Right lobe of liver (tissue), 6 donors: Measurements from ENCODE around the gene C1orf198. TPM values are rescaled to one million over a fixed set of nuclear protein-coding genes. Genes with fewer than 3 reads are reported as not detected.

ENCODE experiments used
- ATAC-seq, 4 donors: fragments of 200-7000 bp; cut with Tn5 transposase; one replicate each; pipeline ENCODE4 v1.9.1; 2020; ENCODE audit warnings: mild to moderate bottlenecking in 4 of 4, moderate library complexity in 4 of 4
- DNase-seq, 3 donors: peaks; one replicate each; pipeline ENCODE4 v3.0.0-alpha.2; 2020
- H3K27ac ChIP-seq, 3 donors: fragments of 200-600 bp; one replicate each; pipeline ENCODE4 v1.8.0; 2022
- H3K27me3 ChIP-seq, 2 donors: fragments of 200-600 bp; one replicate each; pipeline ENCODE4 v1.8.0; 2022
- H3K36me3 ChIP-seq, 4 donors: fragments of 200-600 bp; sonication (generic) in 1 of 4; one replicate each; pipeline versions ENCODE4 v1.5.1 to v1.8.0; 2017 to 2022; ENCODE audit warnings: control low read depth in 1 of 4
- H3K4me1 ChIP-seq, 4 donors: fragments of 200-600 bp; sonication (generic) in 1 of 4; one replicate each; pipeline versions ENCODE4 v1.5.1 to v1.8.0; 2017 to 2022; ENCODE audit warnings: control low read depth in 1 of 4
- H3K4me3 ChIP-seq, 3 donors: fragments of 200-600 bp; one replicate each; pipeline ENCODE4 v1.8.0; 2022
- H3K9me3 ChIP-seq, 4 donors: fragments of 200-600 bp; sonication (generic) in 1 of 4; one replicate each; pipeline versions ENCODE4 v1.5.1 to v1.8.0; 2017 to 2022; ENCODE audit warnings: control low read depth in 1 of 4
- CTCF ChIP-seq, 4 donors: fragments of 200-600 bp in 3 of 4; fragments of 450-650 bp in 1 of 4; IDR thresholded peaks; one replicate each; pipeline versions ENCODE4 v1.5.1 to v1.8.0; 2016 to 2022; ENCODE audit warnings: antibody characterized with exemption in 4 of 4, mild to moderate bottlenecking in 2 of 4
- POLR2A ChIP-seq: fragments of 450-650 bp; IDR thresholded peaks from one replicate; pipeline ENCODE4 v1.6.1; 2017; ENCODE audit warnings: antibody characterized with exemption, mild to moderate bottlenecking
- WGBS: methylation state at CpG from one replicate; pipeline ENCODE4 v1.1.6; 2018; ENCODE audit warnings: low coverage, low lambda C conversion rate; ENCODE audit not compliant: insufficient coverage; ENCODE audit errors: missing lambda C conversion rate; 5-methylcytosine and 5-hydroxymethylcytosine counted together
- intact Hi-C, 2 donors: fragments of 100-400 bp; cut with DNase I; formaldehyde crosslinking; loops; one replicate each; pipeline versions ENCODE4 v1.11.2 to v1.14.1; 2022
- total RNA-seq, 6 experiments: library from RNA; depleted of rRNA in 2 of 6; stranded (reverse); fragments of >200 nt in 2 of 6; fragmentation: NEBNext Ultra II Directional in 3 of 6; extraction: Animal tissue kit (Norgen Biotek cat#: 25700) in 3 of 6; gene quantifications; one replicate each; pipeline versions ENCODE4 v1.1.0 to v1.2.4, GENCODE V29; 2016 to 2023
- donor health status: DM: no; HTN: yes; CAD: no.
- donor health status: DM: no; HTN: no; CAD: no.
- donor health status: DM: no; HTN: no; CAD: no.
- donor health status: DM: no; HTN: yes; CAD: no.
- donor health status: DM: no; HTN: yes; CAD: no.

Gene C1orf198
- total RNA-seq, 6 experiments from 2014 or later: 4.2 to 33.7 (median 17.2) TPM

- Histone ChIP-seq H3K4me1 (peaks cover 0 to 11% (median 0%) of the 10 kb centered on the region in 4 donors), H3K27me3 (no peaks in the 10 kb centered on the region), H3K4me3 (no peak overlapping the region), H3K9me3 (no peaks in the 10 kb centered on the region), H3K27ac (no peak overlapping the region), H3K36me3 (peaks cover 0 to 6% (median 0%) of the 10 kb centered on the region in 4 donors)
- WGBS: 82% methylated on average over 8 of the region's 8 CpGs
- intact Hi-C loops: no loop called here
- no peak for DNase-seq
- TF ChIP-seq POLR2A (no peak), CTCF (IDR thresholded peaks at IDR 0.05) (no peak)
- ATAC-seq: no peak
Observed at GRCh38 chr1:230852959-230853358, 15.4 kb downstream of the C1orf198 start.

DNA sequence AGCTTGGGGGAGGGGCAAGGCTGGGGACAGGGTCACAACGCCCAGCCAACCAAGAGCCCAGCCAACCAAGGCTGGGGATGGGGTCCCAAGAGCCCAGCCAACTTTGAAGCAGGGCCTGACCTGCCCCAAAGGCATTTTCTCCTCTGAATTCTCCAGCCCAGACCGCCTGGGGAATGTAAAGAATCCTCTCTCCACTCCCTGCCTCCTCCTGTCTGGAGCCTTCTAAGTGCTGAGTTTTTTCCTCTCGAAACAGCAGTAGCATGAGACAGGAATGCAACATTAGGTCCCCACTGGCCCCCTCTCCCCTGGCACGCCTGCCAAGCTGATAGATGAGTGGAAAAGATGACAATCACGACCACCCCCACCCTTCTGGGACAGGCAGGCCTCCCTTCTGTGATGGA lies 17.0 kb downstream of the C1orf198 start:
- no peaks in the 10 kb centered on the region for H3K9me3 ChIP-seq
- intact Hi-C loops: no loop called here
- H3K27ac ChIP-seq: no peak overlapping the region
- H3K4me1 ChIP-seq: peaks cover 0 to 11% (median 0%) of the 10 kb centered on the region in 4 donors
- no peak for DNase-seq
- no peaks in the 10 kb centered on the region for H3K27me3 ChIP-seq
- H3K4me3 ChIP-seq: no peak overlapping the region
- ATAC-seq: no peak
- peaks cover 0 to 6% (median 0%) of the 10 kb centered on the region in 4 donors for H3K36me3 ChIP-seq
- TF ChIP-seq CTCF (IDR thresholded peaks at IDR 0.05) (no peak), POLR2A (no peak)
- WGBS: 66% methylated on average over 3 of the region's 5 CpGs

DNA sequence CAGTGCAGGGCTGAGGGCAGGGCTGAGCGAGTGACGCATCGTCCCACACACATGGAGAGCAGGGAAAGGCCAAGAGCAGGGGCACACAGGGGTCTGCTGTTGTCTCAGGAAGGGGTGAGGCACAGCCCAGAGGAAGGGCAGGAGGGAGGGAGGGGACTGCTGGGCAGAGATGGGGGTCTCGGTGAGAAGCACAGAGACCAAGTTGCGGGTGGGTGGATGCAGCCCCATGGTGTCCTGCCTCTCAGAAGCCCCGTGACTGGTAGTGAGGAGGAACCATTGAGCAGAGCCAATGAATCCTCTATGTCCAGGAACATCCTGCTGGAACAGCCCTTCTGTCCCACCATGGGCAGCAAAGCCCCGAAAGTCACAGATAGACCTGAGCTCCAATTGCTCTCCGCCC lies 17.8 kb downstream of the C1orf198 start:
- ATAC-seq: peak in 1 of 4 donors; percentile 9
- Histone ChIP-seq H3K27me3 (no peaks in the 10 kb centered on the region), H3K36me3 (peaks cover 0 to 6% (median 0%) of the 10 kb centered on the region in 4 donors), H3K9me3 (no peaks in the 10 kb centered on the region), H3K27ac (peak overlapping the region; percentile 18 to 65 (median 21)), H3K4me3 (no peak overlapping the region), H3K4me1 (peaks cover 0 to 11% (median 0%) of the 10 kb centered on the region in 4 donors)
- DNase-seq: no peak
- intact Hi-C loops: no loop called here
- WGBS: 100% methylated on average over 3 of the region's 8 CpGs
- no peak for TF ChIP-seq CTCF (IDR thresholded peaks at IDR 0.05)
- TF ChIP-seq POLR2A: no peak

GRCh38 chr1:230849451-230850224 lies 18.7 kb downstream of the C1orf198 start:
- no peaks in the 10 kb centered on the region for H3K27me3 ChIP-seq
- DNase-seq (peak in 1 of 3 donors; percentile 37), ATAC-seq (peak; percentile 64 to 89 (median 76))
- no peak overlapping the region for H3K4me3 ChIP-seq
- peak overlapping the region in 2 of 3 donors; percentile 49 to 65 for H3K27ac ChIP-seq
- no peak for TF ChIP-seq POLR2A
- TF ChIP-seq CTCF (IDR thresholded peaks at IDR 0.05): no peak
- 12% methylated on average over 9 of the region's 14 CpGs for WGBS
- intact Hi-C loops: no loop called here
- peaks cover 0 to 11% (median 0%) of the 10 kb centered on the region in 4 donors for H3K4me1 ChIP-seq
- H3K9me3 ChIP-seq: no peaks in the 10 kb centered on the region
- H3K36me3 ChIP-seq: peaks cover 0 to 6% (median 0%) of the 10 kb centered on the region in 4 donors
